ENCODE data around the gene POLR3GL. TPM values are rescaled to one million over a fixed set of nuclear protein-coding genes. Genes with fewer than 3 reads are reported as not detected.

Gene POLR3GL
- total and polyA plus RNA-seq, 10 of the 15 experiments (the other 5 are each of a cell fraction or from before 2014, with no cell fraction given): 12.8 to 47.0 (median 26.6) TPM

DNA sequence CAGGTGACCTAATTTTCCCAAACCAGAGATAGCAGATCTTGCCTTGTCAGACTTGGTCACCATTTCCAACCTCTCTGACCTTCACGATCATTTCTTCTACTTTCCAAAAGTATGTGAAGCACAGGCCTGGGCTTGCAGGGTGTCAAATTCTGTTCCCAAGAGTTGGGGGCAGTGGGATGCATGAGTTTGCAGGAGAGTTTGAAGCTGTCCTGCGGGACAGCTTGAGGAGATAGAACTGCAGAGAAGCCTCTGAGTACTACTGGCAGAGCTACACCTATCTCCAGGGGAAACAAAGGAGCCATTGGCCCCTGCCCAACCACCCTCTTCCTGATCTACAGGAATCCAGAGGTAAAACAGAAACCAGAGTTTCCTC, 20.6 kb downstream of the POLR3GL start:
- Histone ChIP-seq H2AFZ (ENCODE audit: control insufficient read depth, low read depth, low read length) (no peak overlapping the region), H3K4me3 (no peak overlapping the region), H3K9ac (ENCODE audit: control insufficient read depth, insufficient read depth, low read length) (no peak overlapping the region), H3K4me1 (ENCODE audit: control insufficient read depth, insufficient read depth, low read length) (peaks cover 29% of the 10 kb centered on the region), H3K79me2 (ENCODE audit: control insufficient read depth, insufficient read depth, low read length) (no peaks in the 10 kb centered on the region), H4K20me1 (ENCODE audit: control insufficient read depth, insufficient read depth) (no peaks in the 10 kb centered on the region), H3K36me3 (ENCODE audit: control insufficient read depth in 2 of 2, insufficient read depth in 2 of 2, low read length in 1 of 2) (no peaks in the 10 kb centered on the region), H3K9me3 (replicated peaks; ENCODE audit: control insufficient read depth, insufficient read depth, low read length) (no peaks in the 10 kb centered on the region), H3K27ac (ENCODE audit: control insufficient read depth, insufficient read depth) (peak overlapping the region; percentile 14; the same call in 1 of the 2 replicates), H3K27me3 (replicated peaks in 1 of 2; ENCODE audit: control insufficient read depth in 2 of 2, insufficient read depth in 2 of 2, low read length in 1 of 2) (no peaks in the 10 kb centered on the region), H3K4me2 (ENCODE audit: control insufficient read depth, insufficient read depth) (no peak overlapping the region)
- TF ChIP-seq RB1 (IDR thresholded peaks at IDR 0.05; ENCODE audit: borderline replicate concordance) (no peak), FOS (IDR thresholded peaks at IDR 0.05; ENCODE audit: borderline replicate concordance, extremely low read depth, insufficient read length) (no peak), STAT1 (conservative IDR thresholded peaks at IDR 0.05) (no peak), TCF3 (IDR thresholded peaks at IDR 0.05; ENCODE audit: borderline replicate concordance, insufficient read depth, low read depth, low read length) (no peak), BMI1 (IDR thresholded peaks at IDR 0.05; ENCODE audit: borderline replicate concordance) (no peak), RAD21 (IDR thresholded peaks at IDR 0.05; ENCODE audit: insufficient read depth, low read depth, low read length) (no peak), WRNIP1 (IDR thresholded peaks at IDR 0.05; ENCODE audit: borderline replicate concordance, low read depth, low read length) (no peak), POLR2AphosphoS2 (IDR thresholded peaks at IDR 0.05; ENCODE audit: low read depth, low read length) (no peak)
- in situ Hi-C loops (cut with MboI) (no loop called here), intact Hi-C loops (cut with micrococcal nuclease; ENCODE audit: unreplicated experiment) (no loop called here)
- ChIA-PET CTCF (interaction anchor here (0.8 to 9.4 kb wide), 3 partner anchors 7 to 24 kb away, joined by 3 to 196 read pairs (median 3); partner anchors contain the start of gene TXNIP), RAD21 (ENCODE audit: unreplicated experiment) (interaction anchor here (1.2 kb wide), 1 partner anchor 50 kb away, joined by 3 read pairs; no protein-coding TSS in a partner anchor), SMC1A (ENCODE audit: uncharacterized antibody, unreplicated experiment) (interaction anchor here (10.9 kb wide), 1 partner anchor 8 kb away, joined by 244 read pairs; the partner anchor contains the start of gene TXNIP), POLR2A (interaction anchor here (1.1 to 3.9 kb wide), 5 partner anchors 8 to 21 kb away, joined by 3 to 21 read pairs (median 4); partner anchors contain the start of genes ANKRD34A, POLR3GL and TXNIP)
- DNase-seq (ENCODE audit: low read depth, low spot score): no peak
- FAIRE-seq: no peak
- no TSS peak for BruUV-seq (replicated peaks)
- no peak for ATAC-seq
- WGBS (ENCODE audit: insufficient coverage, insufficient replicate concordance, low lambda C conversion rate, missing lambda C conversion rate): 69% methylated on average over 2 of the region's 2 CpGs

All from GM12878 (cell line).